ENCODE data around the gene PRKN.

Gene PRKN

DNA sequence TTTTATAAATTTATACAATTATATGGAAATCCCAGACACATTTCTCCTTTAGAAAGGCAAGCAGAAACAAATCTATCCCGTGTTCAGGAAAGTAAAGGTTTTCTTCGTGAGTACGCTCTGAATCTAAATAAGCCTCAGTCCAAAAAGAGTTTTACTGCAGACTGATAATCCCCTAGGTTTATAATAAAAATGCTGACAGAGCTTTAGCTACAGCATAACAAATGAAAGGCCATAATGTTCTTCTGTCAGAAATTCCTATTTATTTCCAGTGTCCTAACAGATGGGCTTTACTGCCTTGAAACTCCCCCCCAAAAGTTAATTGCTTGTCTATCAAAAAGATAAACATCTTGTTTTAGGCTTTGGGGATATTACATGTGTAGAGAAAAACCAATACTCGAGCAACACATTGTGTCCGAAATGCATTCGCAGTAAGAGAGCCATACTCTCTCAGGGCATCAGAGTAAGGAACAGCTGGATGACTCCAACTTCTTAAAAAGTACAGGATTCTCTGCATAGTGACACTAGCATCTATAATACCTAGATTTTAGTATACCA, 109.0 kb downstream of the PRKN start:
- no peak for DNase-seq (ENCODE audit: low read depth)

DNA sequence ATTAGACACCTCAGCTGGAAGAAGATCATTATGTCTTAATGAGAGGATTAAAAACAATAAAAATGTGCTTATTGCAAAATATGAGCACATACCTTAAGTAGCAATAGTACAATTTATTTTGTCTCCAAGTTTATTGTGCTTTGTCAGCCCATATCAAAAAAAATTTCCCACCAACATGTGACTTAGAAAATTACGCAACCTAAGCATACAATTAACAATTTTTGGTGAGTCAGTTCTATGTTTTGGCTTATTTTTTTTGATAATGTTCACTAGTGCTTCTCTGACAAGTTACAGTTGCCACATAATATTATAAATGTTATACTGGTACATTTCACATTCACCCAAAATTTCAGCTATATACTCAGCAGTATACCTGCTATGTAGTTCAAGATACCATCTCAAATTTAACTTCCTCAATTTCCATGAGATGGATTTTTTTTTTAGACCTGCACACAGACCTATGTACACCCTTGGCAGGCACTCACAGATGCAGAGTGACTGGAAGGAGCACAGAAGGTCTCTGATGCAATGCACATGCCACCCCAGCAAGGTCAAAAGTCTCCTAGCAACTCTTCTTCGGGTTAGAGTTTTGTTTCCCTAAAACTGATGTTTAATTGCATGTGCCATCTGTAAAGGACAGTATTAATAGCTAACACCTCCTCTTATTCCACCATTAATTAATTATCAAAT, 112.4 kb downstream of the PRKN start:
- DNase-seq (ENCODE audit: low read depth): peak; percentile 76

GRCh38 chr6:162613310-162613709, 114.3 kb downstream of the PRKN start:
- no peak for DNase-seq (ENCODE audit: low read depth)

GRCh38 chr6:162612613-162613012, 115.0 kb downstream of the PRKN start:
- DNase-seq (ENCODE audit: low read depth): no peak

DNA sequence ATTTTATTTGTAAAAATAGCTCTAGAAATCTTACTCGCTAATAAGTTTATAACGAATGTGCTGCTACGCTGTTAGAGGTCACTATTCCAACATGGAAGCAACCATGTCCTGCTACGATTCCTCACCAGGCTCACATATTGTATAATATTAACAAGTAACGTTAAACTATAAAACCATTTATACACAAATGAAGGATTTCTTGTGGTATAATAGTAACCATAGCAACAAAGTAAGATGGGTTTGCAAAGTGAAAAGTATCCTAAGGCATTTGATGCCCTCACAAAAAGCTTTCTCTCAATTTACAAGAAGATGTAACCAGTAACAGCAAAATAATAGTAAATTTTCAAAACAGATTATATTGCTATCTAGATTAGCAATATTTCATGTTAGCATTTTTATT, 117.2 kb downstream of the PRKN start:
- no peak for DNase-seq (ENCODE audit: low read depth)

- no peak for DNase-seq (ENCODE audit: low read depth)
These were observed 121.7 kb downstream of the PRKN start for GRCh38 chr6:162605881-162606280.

GRCh38 chr6:162603231-162604015, 124.1 kb downstream of the PRKN start:
- no peak for DNase-seq (ENCODE audit: low read depth)

DNA sequence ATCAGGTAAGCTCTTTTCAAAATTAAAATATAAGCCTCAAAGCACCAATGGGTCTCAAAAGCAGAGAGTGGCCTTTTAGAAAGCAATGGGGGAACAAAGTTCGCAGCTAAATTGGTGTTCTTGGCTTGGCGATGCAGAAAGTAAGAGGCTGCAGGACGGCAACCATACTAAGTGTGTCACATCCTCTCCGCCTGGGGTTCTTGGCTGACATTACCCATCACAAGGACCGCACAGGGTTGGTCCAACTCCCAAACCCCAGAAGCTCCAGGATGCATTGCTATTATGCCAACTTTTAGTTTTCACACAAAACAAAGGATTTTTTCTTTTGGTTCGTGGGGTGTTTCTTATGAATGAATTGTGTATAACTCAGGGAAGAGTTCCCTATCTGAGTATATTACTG, 124.8 kb downstream of the PRKN start:
- no peak for DNase-seq (ENCODE audit: low read depth)

- DNase-seq (ENCODE audit: low read depth): no peak
These were observed 130.9 kb downstream of the PRKN start for GRCh38 chr6:162596676-162597075.

DNA sequence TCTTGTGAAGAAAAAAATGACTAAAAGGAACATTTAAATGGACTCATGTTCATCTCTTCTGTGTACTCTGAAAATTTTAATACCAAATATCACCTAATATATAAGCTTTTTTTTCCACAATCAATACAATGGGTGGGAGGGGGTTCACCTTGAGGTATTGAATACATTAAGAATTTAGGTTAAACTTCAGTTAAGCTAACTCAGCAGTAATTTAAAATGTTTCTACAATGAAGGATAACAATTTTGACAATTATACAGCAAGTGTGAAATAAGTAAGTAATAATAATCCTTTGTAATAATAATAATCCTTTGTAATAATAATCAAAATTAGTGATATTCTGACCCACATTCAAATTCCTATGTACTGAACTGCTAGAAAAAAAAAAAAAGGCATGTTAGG, 136.0 kb downstream of the PRKN start:
- DNase-seq (ENCODE audit: low read depth): no peak

DNA sequence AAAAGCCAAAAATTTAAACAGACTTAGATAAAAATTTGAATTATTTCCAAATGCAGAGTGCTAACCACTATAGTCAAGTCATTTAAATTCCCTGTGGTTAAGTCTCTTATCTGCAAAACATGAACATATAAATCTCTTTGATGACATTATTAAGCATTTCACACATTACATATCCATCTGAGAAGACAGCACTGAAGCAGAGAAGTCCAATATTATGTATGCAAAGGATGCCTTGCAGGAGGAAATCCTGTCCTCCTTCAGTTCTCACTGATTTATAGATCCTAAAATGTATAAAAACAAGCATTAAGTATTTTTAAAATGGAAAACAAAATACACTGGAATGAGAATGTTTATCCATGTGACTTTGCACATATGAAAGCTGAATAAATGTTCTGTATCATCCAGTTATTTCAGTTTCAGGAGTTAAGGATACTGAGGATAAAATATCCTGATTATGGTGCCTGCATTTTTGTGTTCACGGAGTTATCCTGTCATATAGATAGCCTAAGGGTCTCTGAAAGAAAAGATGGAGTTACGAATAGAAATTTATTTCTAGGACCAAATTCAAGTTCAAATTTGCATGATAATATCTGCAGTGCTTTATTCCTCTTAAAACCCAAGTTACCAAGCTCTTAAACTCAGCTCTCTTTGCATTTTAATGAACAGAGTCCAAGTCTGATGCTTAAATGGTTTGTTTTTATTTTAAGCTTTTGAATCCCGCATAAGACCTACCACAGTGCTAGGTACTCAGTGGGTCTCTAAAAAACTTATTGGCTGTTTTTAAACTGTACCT, 145.4 kb downstream of the PRKN start:
- no peak for DNase-seq (ENCODE audit: low read depth)

DNA sequence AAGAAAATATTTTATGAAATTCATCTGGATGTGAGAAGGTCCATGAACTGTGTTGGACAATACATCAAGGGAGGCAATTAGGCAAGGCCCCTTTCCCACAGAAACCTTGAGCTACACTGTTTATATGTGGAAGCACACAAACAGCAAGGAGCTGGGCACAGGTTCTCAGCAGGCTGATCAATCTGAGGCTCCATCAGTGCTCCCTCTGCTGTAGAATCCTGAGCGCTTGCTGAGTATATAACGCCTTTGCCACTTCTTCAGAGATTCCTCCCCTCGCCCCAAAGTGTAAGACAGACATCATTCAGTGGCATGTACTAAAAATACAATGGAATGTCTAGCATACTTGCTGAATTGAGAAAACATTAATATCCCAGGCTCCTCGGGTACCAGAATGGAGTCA, 146.9 kb downstream of the PRKN start:
- DNase-seq (ENCODE audit: low read depth): no peak

DNA sequence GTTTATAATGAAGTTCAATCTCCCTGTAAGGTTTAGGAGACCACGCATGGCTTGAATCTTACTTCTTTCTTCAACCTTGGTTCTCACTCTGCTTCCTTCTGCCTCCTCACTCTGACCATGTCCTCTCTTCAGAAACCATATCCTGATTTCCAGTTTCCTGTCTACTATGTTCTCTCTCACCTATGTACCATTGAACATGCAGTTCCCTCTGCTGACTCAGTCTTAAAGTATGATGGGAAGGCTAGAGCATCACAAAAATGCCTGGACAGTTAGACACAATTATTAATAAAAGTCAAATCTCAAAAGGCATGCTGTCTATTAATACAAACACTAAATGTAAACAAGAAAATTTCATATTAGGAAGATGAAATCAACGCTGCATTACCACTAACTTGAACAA, 151.6 kb downstream of the PRKN start:
- no peak for DNase-seq (ENCODE audit: low read depth)

GRCh38 chr6:162572240-162572639, 155.3 kb downstream of the PRKN start:
- no peak for DNase-seq (ENCODE audit: low read depth)

DNA sequence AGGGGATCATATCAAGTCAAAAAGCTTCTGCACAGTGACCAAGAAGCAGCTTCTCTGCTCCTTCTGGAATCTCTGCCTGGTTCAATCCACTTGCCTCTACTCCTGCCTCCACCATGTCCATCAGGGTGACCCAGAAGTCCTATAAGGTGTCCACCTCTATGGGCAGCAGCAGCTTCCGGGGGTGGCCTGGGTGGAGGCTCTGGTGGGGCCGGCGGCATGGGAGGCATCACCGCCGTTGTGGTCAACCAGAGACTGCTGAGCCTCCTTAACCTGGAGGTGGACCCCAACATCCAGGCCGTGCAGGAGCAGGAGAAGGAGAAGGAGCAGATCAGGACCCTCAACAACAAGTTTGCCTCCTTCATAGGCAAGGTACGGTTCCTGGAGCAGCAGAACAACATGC, 159.3 kb downstream of the PRKN start:
- DNase-seq (ENCODE audit: low read depth): no peak

DNA sequence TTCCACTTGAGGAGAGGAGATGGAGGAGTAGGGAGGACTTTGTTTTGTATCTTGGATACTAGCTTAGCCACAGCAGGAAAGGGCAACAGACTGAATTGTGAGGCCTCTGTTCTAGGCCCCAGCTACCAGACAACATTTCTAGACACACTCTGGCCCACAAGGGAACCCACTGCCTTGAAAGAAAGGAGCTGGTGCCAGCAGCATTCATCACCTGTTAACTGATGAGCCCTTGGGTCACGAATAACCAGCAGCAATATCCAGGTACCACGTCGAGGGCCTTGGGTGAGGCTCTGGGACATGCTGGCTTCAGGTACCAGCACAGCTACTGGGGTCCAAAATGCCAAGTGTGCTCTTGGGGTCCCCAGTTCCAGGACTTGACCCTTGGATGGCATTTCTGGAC, 165.5 kb downstream of the PRKN start:
- no peak for DNase-seq (ENCODE audit: low read depth)

DNA sequence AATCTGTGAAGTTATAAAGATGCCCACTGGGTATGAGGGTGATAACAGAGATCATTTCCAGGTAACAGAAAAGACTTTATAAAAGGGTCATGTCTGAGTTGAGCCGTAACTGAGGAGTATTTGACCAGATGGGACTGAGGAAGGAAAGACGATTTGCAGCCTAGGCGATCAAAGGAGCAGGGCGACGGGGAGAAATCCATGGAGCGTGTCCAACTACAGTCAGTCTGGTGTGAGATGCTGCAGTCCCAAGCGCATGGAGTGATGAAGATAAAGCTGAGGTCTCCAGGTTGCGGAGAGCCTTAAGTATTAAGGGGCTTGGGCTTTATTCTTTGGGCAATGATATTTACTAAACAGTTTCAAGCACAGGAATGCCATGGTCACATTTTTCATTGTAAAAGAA, 166.7 kb downstream of the PRKN start:
- DNase-seq (ENCODE audit: low read depth): no peak

DNA sequence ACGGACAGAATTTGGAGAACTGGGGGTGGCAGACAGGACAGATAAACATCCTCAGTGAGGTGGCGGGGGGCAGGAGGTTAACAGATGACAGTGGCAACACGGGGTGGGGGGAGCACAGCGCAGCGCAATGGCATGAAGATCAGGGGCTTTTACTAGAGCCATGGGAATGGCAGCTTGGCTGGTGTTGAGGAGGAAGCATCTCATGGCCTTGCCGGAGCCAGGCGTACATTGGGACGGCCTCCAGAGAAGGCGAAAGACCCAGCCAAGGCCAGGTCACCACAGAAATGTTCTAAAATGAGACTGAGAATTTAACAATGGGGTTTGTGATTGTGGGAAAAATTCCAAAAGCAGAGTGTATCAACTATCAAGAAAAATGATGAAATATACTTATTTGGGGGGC, 173.0 kb downstream of the PRKN start:
- DNase-seq (ENCODE audit: low read depth): no peak

DNA sequence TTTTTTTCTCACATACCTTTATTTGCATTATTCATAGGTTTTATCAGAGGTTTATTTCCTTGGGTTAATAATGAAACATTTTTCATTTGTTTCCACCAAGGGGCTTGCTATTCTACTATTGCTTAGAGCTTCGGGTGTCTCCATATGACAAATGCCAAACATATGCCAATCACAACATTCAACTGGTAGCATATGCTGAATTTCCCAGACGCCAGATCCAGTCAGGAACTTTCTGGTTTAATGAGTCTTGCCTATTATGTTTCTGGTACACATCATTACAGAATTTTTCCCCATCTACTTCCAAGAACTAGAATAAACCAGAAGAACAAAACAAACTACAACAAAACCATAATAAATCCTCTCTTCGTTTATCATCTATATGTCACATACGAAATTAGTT, 180.7 kb downstream of the PRKN start:
- no peak for DNase-seq (ENCODE audit: low read depth)

GRCh38 chr6:162543221-162543620, 184.3 kb downstream of the PRKN start:
- no peak for DNase-seq (ENCODE audit: low read depth)

- no peak for DNase-seq (ENCODE audit: low read depth)
These were observed 186.5 kb downstream of the PRKN start for GRCh38 chr6:162541019-162541601.

GRCh38 chr6:162539321-162539720, 188.2 kb downstream of the PRKN start:
- DNase-seq (ENCODE audit: low read depth): no peak

Data from fibroblast of the conjunctiva (primary cell).